Esophagus squamous epithelium (tissue), 4 donors: ENCODE data around the gene PUM1.

Source experiments
- CTCF ChIP-seq, 6 experiments: fragments of 450-650 bp in 4 of 6; fragments of 200-600 bp in 2 of 6; sonication (generic) in 2 of 6; IDR thresholded peaks; one replicate each; pipeline ENCODE4 v1.5.1; 2016 to 2019; ENCODE audit warnings: antibody characterized with exemption in 6 of 6, mild to moderate bottlenecking in 4 of 6, moderate library complexity in 4 of 6
- POLR2A ChIP-seq, 4 donors: fragments of 450-650 bp; IDR thresholded peaks; one replicate each; pipeline ENCODE4 v1.6.1; 2017; ENCODE audit warnings: antibody characterized with exemption in 4 of 4, mild to moderate bottlenecking in 4 of 4, moderate library complexity in 3 of 4

GRCh38 chr1:31064718-31065309, 703 bp downstream of the PUM1 start:
- no peak for TF ChIP-seq POLR2A (IDR thresholded peaks at IDR 0.05)
- TF ChIP-seq CTCF (IDR thresholded peaks at IDR 0.05) = no peak
